Coronary artery (tissue), 2 donors: ENCODE results near the gene KLHL11.

Experiments
- DNase-seq: peaks from one replicate; pipeline ENCODE4 v3.0.0-alpha.2; 2017; ENCODE audit warnings: low spot score
- H3K27ac ChIP-seq, 2 donors: fragments of 200-600 bp; sonication (generic); one replicate each; pipeline ENCODE4 v1.5.1; 2016 to 2019
- H3K4me3 ChIP-seq: fragments of 200-600 bp; sonication (generic); 2 replicates; pipeline ENCODE4 v1.5.1; 2016; ENCODE audit warnings: mild to moderate bottlenecking, moderate library complexity
- TF ChIP-seq, protein P1 (sequence below): fragments of 200-600 bp; sonication (generic); IDR thresholded peaks from one replicate; pipeline ENCODE4 v1.5.1; 2019; ENCODE audit warnings: antibody characterized with exemption

The KLHL11 gene

DNA sequence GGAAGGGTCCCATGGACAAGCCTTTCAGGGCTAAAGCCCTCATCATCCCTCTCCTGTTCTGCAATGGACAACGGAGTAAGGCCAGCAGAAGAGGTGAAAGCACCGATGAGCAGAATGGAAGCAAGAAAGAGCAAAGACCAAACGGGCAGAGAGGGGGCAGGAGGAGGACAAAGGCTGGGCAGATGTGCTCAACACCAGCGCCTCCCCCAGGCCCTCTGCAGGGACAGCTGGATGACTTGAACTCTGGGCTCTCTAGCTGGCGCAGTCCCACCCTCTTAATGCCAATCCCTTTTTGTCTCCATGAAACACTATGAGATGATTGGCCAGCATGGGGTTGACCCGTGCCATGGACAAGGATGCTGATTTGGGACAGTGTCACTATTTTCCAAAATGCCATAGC, 31.5 kb upstream of the KLHL11 start:
- no peak overlapping the region for H3K4me3 ChIP-seq
- H3K27ac ChIP-seq, result no peak overlapping the region
- no peak for DNase-seq
- TF ChIP-seq, protein P1, sequence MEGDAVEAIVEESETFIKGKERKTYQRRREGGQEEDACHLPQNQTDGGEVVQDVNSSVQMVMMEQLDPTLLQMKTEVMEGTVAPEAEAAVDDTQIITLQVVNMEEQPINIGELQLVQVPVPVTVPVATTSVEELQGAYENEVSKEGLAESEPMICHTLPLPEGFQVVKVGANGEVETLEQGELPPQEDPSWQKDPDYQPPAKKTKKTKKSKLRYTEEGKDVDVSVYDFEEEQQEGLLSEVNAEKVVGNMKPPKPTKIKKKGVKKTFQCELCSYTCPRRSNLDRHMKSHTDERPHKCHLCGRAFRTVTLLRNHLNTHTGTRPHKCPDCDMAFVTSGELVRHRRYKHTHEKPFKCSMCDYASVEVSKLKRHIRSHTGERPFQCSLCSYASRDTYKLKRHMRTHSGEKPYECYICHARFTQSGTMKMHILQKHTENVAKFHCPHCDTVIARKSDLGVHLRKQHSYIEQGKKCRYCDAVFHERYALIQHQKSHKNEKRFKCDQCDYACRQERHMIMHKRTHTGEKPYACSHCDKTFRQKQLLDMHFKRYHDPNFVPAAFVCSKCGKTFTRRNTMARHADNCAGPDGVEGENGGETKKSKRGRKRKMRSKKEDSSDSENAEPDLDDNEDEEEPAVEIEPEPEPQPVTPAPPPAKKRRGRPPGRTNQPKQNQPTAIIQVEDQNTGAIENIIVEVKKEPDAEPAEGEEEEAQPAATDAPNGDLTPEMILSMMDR, result no peak

DNA sequence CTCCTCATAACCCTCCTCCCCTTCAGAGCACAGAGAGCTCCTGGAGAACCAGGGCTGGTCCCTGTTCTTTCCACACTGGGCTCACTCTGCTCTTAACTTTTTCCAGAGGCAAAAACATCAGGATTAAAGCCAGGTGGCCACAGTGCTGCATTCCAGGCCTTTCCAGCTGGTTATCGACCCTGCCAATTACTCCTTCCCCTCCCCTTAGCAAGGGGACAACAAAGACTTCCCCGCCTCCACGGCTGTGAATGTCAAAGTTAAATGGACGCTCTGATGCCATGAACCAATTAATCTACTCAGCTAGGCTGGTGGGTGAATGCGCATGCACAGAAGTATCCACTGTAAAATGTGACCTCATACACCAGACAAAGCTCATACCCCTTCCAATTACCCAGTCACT, 30.4 kb upstream of the KLHL11 start:
- no peak for DNase-seq
- peak overlapping the region in 1 of 2 donors; percentile 65 for H3K27ac ChIP-seq
- TF ChIP-seq, protein P1, result no peak

DNA sequence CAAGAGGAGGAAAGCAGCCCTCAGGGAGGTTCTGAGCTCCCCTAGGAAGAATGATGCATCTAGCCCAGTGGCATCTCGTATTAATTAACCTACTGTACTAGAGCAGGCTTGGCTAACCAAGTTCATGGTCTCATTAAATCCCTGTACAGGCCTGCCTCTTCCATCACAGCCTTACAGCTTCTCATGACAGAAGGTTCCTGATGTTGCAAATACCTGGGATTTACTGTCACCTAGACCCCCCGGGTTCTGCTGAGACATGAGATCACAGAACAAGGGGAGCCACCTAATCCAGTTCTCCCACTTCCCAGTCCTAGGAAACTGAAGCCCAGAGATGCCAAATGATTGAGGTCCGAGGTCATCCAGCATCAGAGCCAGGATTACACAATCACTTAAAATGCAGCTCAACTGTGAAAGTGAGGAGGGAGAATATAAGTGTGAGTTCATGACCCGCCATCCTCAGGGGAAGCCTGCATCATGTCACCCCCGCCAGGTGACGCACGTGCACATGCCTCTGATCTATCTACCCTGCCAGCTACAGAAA, 29.6 kb upstream of the KLHL11 start:
- TF ChIP-seq, protein P1, result no peak
- no peak for DNase-seq
- H3K27ac ChIP-seq, result peak overlapping the region in 1 of 2 donors; percentile 65
- no peak overlapping the region for H3K4me3 ChIP-seq

More for the DNA sequence above, 30.4 kb upstream of the KLHL11 start:
- H3K4me3 ChIP-seq, result no peak overlapping the region

DNA sequence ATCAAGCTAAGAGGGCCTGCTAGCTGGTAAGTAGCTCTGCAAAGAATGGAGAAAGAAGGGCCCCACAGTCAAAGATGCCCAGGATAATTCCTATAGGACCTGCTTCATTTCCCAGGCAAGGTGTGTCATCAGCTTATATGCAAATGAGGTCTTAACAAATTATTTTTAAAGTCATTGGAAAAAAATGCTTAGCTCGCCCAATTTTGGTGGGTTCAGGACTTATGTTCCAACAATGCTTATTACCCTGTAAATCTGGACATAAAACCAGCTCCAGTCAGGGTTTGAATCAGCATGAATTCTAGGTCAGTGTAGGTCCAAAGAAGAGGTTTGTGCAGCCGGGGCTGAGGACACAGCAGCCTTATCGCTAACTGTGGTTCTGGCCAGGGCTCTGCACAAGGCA, 28.2 kb upstream of the KLHL11 start:
- DNase-seq, result no peak
- Histone ChIP-seq H3K4me3 (no peak overlapping the region), H3K27ac (no peak overlapping the region)
- TF ChIP-seq, protein P1, result no peak

DNA sequence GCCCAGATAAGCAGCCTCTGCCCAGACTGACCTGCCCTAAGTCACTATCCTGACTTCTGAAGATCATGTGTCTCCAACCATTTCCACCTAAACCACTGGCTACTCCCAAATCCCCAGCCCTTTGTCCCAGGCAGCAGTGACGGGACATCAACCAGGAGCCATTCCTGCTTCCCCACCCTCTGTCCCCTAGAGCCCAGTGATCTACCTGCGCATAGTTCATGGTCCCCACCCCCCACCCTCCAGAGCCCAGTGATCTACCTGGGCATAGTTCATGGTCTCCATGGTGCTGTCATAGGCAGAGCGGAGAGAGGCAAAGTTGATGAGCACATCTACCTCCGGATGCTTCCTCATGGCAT, 26.8 kb upstream of the KLHL11 start:
- TF ChIP-seq, protein P1, result no peak
- H3K27ac ChIP-seq, result no peak overlapping the region
- no peak overlapping the region for H3K4me3 ChIP-seq
- DNase-seq, result no peak

DNA sequence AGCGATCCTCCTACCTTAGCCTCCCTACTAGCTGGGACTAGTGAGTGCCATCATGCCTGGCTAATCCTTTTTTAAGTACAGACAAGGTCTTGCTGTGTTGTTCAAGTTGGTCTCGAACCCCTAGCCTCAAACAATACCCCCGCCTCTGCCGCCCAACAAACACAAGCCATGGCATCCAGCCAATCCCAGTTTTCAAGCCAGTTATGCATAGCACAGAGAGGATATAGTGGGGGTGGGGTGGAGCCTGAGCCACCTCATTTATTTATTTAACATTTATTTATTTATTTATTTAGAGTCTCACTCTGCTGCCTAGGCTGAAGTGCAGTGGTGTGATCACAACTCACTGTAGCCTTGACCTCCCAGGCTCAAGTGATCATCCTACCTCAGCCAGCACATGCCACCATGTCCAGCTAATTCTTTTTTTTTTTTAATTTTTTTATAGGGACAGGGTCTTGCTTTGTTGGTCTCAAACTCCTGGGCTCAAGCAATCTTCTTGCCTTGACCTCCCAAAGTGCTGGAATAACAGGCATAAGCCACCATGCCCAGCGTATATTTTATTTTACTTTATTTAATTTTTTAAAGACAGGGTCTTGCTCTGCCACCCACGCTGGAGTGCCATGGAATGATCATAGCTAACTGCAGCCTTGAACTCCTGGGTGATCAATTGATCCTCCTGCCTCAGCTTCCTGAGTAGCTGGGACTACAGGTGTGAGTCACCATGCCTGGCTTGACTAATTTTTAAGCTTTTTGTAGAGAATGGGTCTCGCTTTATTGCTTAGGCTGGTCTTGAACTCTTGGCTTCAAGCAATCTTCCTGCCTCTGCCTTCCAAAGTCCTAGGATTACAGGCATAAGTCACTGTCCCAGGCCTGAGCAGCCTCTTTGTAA, 26.2 kb upstream of the KLHL11 start:
- DNase-seq, result no peak
- TF ChIP-seq, protein P1, result no peak
- Histone ChIP-seq H3K4me3 (no peak overlapping the region), H3K27ac (no peak overlapping the region)
